Epithelial cell of esophagus (primary cell): ENCODE measurements around the gene CLCN6.

ENCODE experiments used
- DNase-seq: peaks from one replicate; pipeline ENCODE4 v3.0.0; 2010; ENCODE audit warnings: low read depth
- H3K4me3 ChIP-seq: 2 replicates; pipeline ENCODE4 v1.5.1; 2011; ENCODE audit warnings: mild to moderate bottlenecking, low read length, control low read depth
- CTCF ChIP-seq: IDR thresholded peaks from 2 replicates; pipeline ENCODE4 v1.5.1; 2011; ENCODE audit warnings: low read depth, mild to moderate bottlenecking, low read length, control low read depth, inconsistent platforms; ENCODE audit not compliant: insufficient read depth; ENCODE audit errors: missing control alignments

The CLCN6 gene

GRCh38 chr1:11847667-11848372 lies 41.8 kb downstream of the CLCN6 start, which contains the start of gene NPPA:
NPPA (minus strand) TSS chr1:11847783; CDS start chr1:11847684, 99 bp downstream.
- no peak for TF ChIP-seq CTCF
- no peak within 1 kb of the TSS for H3K4me3 ChIP-seq
- no peak for DNase-seq

- no peak overlapping the region for H3K4me3 ChIP-seq
- no peak for DNase-seq
- TF ChIP-seq CTCF: no peak
Measured at GRCh38 chr1:11848373-11848700, 42.3 kb downstream of the CLCN6 start.

GRCh38 chr1:11850156-11850555 lies 44.2 kb downstream of the CLCN6 start:
- no peak for TF ChIP-seq CTCF
- no peak for DNase-seq
- no peak overlapping the region for H3K4me3 ChIP-seq

- no peak overlapping the region for H3K4me3 ChIP-seq
- TF ChIP-seq CTCF: no peak
- no peak for DNase-seq
Measured at GRCh38 chr1:11851180-11851579, 45.2 kb downstream of the CLCN6 start.

GRCh38 chr1:11854519-11854918 lies 48.5 kb downstream of the CLCN6 start:
- no peak for DNase-seq
- no peak for TF ChIP-seq CTCF
- no peak overlapping the region for H3K4me3 ChIP-seq

- peak; percentile 21 for DNase-seq
- TF ChIP-seq CTCF: no peak
Measured at GRCh38 chr1:11855430-11855829, 49.4 kb downstream of the CLCN6 start.

GRCh38 chr1:11856698-11857097 lies 50.7 kb downstream of the CLCN6 start:
- no peak for DNase-seq
- no peak overlapping the region for H3K4me3 ChIP-seq
- no peak for TF ChIP-seq CTCF

More at GRCh38 chr1:11855430-11855829, 49.4 kb downstream of the CLCN6 start:
- no peak overlapping the region for H3K4me3 ChIP-seq
